Measurements from ENCODE around the gene DRD1. TPM values are rescaled to one million over a fixed set of nuclear protein-coding genes. Genes with fewer than 3 reads are reported as not detected.
"Not testable (repeated sequence)": the region's sequence is repeated elsewhere in the genome, so short reads cannot be mapped to it uniquely, and the experiment has no call there.

Gene DRD1
- total RNA-seq, 1 donor from 2014 or later, result 0.54 TPM

DNA sequence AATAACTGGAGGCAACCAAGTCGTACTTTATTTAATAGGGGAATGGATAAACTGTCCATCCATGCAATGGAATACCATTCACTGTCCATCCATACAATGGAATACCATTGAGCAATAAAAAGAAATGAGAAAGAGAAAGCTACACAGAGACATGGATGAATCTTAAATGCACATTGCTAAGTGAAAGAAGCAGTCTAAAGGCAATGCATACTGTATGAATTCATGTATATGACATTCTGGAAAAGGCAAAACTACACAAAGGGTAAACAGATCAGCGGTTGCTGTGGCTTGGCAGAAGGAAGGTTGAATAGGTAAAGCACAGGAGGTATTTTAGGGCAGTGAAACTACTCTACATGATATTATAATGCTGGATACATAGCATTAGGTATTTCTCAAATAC is 16.2 kb downstream of the DRD1 start:
- H3K27ac Mint-ChIP-seq, result no peak overlapping the region
- no peaks in the 10 kb centered on the region for H3K36me3 Mint-ChIP-seq
- DNase-seq (ENCODE audit: low spot score in 2 of 2, unreplicated experiment in 2 of 2), result no peak

DNA sequence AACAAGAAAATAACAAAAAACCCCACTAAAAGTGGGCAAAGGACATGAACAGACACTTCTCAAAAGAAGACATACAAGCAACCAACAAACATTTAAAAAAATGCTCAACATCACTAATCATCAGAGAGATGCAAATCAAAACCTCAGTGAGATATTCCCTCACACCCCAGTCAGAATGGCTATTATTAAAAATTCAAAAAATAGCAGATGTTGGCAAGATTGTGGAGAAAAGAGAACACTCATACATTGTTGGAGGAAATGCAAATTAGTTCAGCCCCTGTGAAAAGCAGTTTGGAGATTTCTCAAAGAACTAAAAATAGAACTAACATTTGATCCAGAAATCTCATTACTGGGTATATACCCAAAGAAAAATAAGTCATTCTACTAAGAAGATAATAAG is 19.4 kb downstream of the DRD1 start:
- not testable (repeated sequence) for H3K27me3 Mint-ChIP-seq (ENCODE audit: low read depth); H3K4me3 Mint-ChIP-seq; H3K27ac Mint-ChIP-seq; DNase-seq (ENCODE audit: low spot score in 2 of 2, unreplicated experiment in 2 of 2); H3K36me3 Mint-ChIP-seq; H3K4me1 Mint-ChIP-seq
- peaks cover 25% of the 10 kb centered on the region for H3K9me3 Mint-ChIP-seq

More for the DNA sequence above, 16.2 kb downstream of the DRD1 start:
- H3K27me3 Mint-ChIP-seq (ENCODE audit: low read depth), result peaks cover 15% of the 10 kb centered on the region
- no peaks in the 10 kb centered on the region for H3K4me1 Mint-ChIP-seq
- no peak overlapping the region for H3K4me3 Mint-ChIP-seq
- TF ChIP-seq, protein P1, sequence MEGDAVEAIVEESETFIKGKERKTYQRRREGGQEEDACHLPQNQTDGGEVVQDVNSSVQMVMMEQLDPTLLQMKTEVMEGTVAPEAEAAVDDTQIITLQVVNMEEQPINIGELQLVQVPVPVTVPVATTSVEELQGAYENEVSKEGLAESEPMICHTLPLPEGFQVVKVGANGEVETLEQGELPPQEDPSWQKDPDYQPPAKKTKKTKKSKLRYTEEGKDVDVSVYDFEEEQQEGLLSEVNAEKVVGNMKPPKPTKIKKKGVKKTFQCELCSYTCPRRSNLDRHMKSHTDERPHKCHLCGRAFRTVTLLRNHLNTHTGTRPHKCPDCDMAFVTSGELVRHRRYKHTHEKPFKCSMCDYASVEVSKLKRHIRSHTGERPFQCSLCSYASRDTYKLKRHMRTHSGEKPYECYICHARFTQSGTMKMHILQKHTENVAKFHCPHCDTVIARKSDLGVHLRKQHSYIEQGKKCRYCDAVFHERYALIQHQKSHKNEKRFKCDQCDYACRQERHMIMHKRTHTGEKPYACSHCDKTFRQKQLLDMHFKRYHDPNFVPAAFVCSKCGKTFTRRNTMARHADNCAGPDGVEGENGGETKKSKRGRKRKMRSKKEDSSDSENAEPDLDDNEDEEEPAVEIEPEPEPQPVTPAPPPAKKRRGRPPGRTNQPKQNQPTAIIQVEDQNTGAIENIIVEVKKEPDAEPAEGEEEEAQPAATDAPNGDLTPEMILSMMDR (IDR thresholded peaks at IDR 0.05; ENCODE audit: unreplicated experiment), result no peak
- peaks cover 27% of the 10 kb centered on the region for H3K9me3 Mint-ChIP-seq

DNA sequence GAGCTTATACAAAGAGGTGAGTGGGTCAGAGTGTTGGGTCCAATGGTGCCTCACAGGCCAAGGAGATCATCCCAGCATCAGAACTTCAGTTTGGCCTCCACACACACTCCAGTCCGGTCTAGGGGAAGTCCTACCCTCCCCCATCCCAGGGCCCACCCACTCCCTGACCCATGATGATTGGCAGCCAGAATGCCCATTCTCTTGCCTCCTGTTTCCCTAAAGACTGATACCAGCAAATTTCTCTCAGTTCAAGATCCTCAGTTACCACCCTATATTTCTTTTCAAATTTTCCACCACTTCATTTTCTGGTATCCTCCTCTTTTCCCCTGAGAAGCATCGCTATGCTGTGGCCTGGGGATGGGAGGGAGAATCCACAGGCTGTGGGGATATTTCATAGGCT is 21.9 kb downstream of the DRD1 start:
- no peak overlapping the region for H3K27ac Mint-ChIP-seq
- DNase-seq (ENCODE audit: low spot score in 2 of 2, unreplicated experiment in 2 of 2), result no peak
- H3K36me3 Mint-ChIP-seq, result no peaks in the 10 kb centered on the region
- TF ChIP-seq, protein P1 (IDR thresholded peaks at IDR 0.05; ENCODE audit: unreplicated experiment), result no peak
- H3K4me1 Mint-ChIP-seq, result no peaks in the 10 kb centered on the region
- peaks cover 11% of the 10 kb centered on the region for H3K9me3 Mint-ChIP-seq
- H3K27me3 Mint-ChIP-seq (ENCODE audit: low read depth), result peaks cover 8% of the 10 kb centered on the region
- no peak overlapping the region for H3K4me3 Mint-ChIP-seq

DNA sequence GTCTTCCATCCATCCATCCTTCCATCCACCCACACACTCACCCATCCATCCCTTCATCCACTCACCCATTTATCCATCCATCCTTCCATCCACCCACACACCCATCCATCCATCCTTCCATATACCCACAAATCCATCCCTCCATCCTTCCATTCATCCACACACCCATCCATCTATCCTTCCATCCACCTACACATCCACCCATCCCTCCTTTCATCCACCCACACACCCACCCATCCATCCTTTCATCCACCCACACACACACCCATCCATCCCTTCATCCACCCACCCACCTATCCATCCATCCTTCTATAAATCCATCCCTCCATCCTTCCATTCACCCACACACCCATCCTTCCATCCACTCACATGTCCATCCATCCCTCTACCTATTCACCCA is 23.6 kb downstream of the DRD1 start:
- no peak for DNase-seq (ENCODE audit: low spot score in 2 of 2, unreplicated experiment in 2 of 2)
- H3K9me3 Mint-ChIP-seq, result peaks cover 12% of the 10 kb centered on the region
- H3K27me3 Mint-ChIP-seq (ENCODE audit: low read depth), result peaks cover 8% of the 10 kb centered on the region
- no peak overlapping the region for H3K27ac Mint-ChIP-seq
- H3K36me3 Mint-ChIP-seq, result no peaks in the 10 kb centered on the region
- no peak overlapping the region for H3K4me3 Mint-ChIP-seq
- TF ChIP-seq, protein P1 (IDR thresholded peaks at IDR 0.05; ENCODE audit: unreplicated experiment), result no peak
- H3K4me1 Mint-ChIP-seq, result no peaks in the 10 kb centered on the region

DNA sequence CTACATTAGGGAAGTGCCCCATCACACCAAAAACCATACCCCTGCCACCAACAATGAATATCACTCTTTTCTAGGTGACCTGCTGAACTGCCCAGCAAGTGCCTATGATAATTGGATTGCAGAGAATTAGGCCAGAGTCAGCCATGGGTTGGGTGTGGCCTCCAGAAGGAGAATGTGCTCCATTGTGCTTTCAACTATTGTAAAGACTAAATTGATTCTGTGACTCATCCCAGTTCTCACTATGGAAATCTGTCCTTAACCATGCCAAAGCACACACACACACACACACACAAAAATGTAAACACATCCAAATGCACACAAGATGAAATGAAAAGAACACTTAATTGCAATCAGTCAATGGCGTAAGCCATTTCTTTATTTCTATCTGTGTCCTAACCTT is 25.7 kb downstream of the DRD1 start:
- H3K27me3 Mint-ChIP-seq (ENCODE audit: low read depth), result peaks cover 1% of the 10 kb centered on the region
- no peak overlapping the region for H3K27ac Mint-ChIP-seq
- no peaks in the 10 kb centered on the region for H3K4me1 Mint-ChIP-seq
- H3K36me3 Mint-ChIP-seq, result no peaks in the 10 kb centered on the region
- TF ChIP-seq, protein P1 (IDR thresholded peaks at IDR 0.05; ENCODE audit: unreplicated experiment), result no peak
- no peak overlapping the region for H3K4me3 Mint-ChIP-seq
- DNase-seq (ENCODE audit: low spot score in 2 of 2, unreplicated experiment in 2 of 2), result no peak
- peaks cover 4% of the 10 kb centered on the region for H3K9me3 Mint-ChIP-seq

DNA sequence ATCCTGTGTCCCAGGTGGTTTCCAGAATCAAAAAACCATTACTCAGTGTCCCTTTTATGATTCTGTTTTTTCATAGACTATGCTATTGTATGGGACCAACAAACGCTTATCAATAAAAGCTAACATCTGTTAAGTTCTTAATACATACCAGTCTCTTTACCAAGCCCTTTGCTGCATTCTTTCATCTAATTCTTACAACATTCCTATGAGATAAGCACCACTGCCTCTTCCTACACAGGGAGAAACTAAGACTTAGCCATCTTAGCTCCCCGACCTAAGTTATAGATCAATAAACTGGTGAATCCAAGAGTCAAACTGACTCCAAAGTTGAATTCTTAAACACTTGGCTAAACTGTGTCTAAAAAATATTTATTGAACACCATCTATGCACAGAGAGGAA is 26.6 kb downstream of the DRD1 start:
- no peak overlapping the region for H3K4me3 Mint-ChIP-seq
- TF ChIP-seq, protein P1 (IDR thresholded peaks at IDR 0.05; ENCODE audit: unreplicated experiment), result no peak
- no peak overlapping the region for H3K27ac Mint-ChIP-seq
- no peaks in the 10 kb centered on the region for H3K4me1 Mint-ChIP-seq
- H3K27me3 Mint-ChIP-seq (ENCODE audit: low read depth), result no peaks in the 10 kb centered on the region
- no peaks in the 10 kb centered on the region for H3K36me3 Mint-ChIP-seq
- no peak for DNase-seq (ENCODE audit: low spot score in 2 of 2, unreplicated experiment in 2 of 2)
- H3K9me3 Mint-ChIP-seq, result peaks cover 4% of the 10 kb centered on the region

All from mesothelial cell of epicardium (in vitro differentiated cells).